HL-60 (cell line): ENCODE results near the gene HAUS8.

Experiments used
- DNase-seq, 2 experiments: peaks; one replicate each; pipeline ENCODE4 v3.0.0-alpha.2; 2010 to 2020; ENCODE audit warnings: low read depth in 1 of 2, low spot score in 1 of 2
- H3K27ac ChIP-seq: fragments of 250-450 bp; sonication (Bioruptor Pico); replicated peaks from 2 replicates; pipeline ENCODE4 v1.5.1; 2020; ENCODE audit warnings: mild to moderate bottlenecking, moderate library complexity
- H3K27me3 ChIP-seq: fragments of 250-450 bp; sonication (Bioruptor Pico); 2 replicates; pipeline ENCODE4 v1.5.1; 2021; ENCODE audit warnings: mild to moderate bottlenecking, moderate library complexity; ENCODE audit not compliant: insufficient read depth, poor library complexity, severe bottlenecking
- H3K4me3 ChIP-seq: replicated peaks from 2 replicates; pipeline ENCODE4 v1.5.1; 2011; ENCODE audit warnings: mild to moderate bottlenecking, control low read depth, low read length; ENCODE audit not compliant: insufficient read depth
- GABPA ChIP-seq: IDR thresholded peaks from 2 replicates; pipeline ENCODE4 v1.6.1; 2012; ENCODE audit warnings: low read depth
- POLR2AphosphoS5 ChIP-seq: IDR thresholded peaks from 2 replicates; pipeline ENCODE4 v1.6.1; 2012; ENCODE audit warnings: low read depth
- SPI1 ChIP-seq: IDR thresholded peaks from 2 replicates; pipeline ENCODE4 v1.6.1; 2012; ENCODE audit warnings: low read depth, mild to moderate bottlenecking, borderline replicate concordance
- TF ChIP-seq, protein P1 (sequence below): IDR thresholded peaks from 2 replicates; pipeline ENCODE4 v1.6.1; 2012; ENCODE audit warnings: low read depth; ENCODE audit not compliant: insufficient replicate concordance
- TF ChIP-seq, protein P2 (sequence below): IDR thresholded peaks from one replicate; pipeline ENCODE4 v1.5.1; 2011; ENCODE audit warnings: low read length, control low read depth, inconsistent platforms; ENCODE audit not compliant: insufficient read depth

Gene HAUS8

DNA sequence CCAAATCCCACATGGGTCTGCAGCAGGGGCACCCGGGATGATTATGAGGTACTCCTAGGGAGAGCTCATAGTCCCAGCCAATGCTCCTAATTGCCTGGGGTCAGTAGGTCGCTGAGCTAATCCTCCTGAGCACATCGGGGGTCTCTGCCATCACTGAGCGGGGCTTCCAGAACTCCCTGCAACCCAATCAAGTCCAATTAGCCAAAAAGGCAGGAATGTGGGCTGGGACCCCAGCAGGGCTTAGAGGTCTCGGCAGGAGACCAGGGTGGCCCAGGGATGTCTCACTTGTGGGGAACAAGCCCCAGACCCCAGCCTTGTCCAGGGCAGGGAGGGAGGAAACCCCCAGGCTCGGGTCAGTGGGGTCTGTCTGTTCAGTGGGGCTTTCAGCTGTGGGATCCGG is 31.5 kb downstream of the HAUS8 start:
- Histone ChIP-seq H3K27me3 (no peaks in the 10 kb centered on the region), H3K27ac (no peak overlapping the region), H3K4me3 (no peak overlapping the region)
- no peak for DNase-seq
- TF ChIP-seq SPI1, result no peak
- TF ChIP-seq GABPA, result no peak
- TF ChIP-seq, protein P1, sequence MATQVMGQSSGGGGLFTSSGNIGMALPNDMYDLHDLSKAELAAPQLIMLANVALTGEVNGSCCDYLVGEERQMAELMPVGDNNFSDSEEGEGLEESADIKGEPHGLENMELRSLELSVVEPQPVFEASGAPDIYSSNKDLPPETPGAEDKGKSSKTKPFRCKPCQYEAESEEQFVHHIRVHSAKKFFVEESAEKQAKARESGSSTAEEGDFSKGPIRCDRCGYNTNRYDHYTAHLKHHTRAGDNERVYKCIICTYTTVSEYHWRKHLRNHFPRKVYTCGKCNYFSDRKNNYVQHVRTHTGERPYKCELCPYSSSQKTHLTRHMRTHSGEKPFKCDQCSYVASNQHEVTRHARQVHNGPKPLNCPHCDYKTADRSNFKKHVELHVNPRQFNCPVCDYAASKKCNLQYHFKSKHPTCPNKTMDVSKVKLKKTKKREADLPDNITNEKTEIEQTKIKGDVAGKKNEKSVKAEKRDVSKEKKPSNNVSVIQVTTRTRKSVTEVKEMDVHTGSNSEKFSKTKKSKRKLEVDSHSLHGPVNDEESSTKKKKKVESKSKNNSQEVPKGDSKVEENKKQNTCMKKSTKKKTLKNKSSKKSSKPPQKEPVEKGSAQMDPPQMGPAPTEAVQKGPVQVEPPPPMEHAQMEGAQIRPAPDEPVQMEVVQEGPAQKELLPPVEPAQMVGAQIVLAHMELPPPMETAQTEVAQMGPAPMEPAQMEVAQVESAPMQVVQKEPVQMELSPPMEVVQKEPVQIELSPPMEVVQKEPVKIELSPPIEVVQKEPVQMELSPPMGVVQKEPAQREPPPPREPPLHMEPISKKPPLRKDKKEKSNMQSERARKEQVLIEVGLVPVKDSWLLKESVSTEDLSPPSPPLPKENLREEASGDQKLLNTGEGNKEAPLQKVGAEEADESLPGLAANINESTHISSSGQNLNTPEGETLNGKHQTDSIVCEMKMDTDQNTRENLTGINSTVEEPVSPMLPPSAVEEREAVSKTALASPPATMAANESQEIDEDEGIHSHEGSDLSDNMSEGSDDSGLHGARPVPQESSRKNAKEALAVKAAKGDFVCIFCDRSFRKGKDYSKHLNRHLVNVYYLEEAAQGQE, result no peak
- no peak for TF ChIP-seq POLR2AphosphoS5
- TF ChIP-seq, protein P2, sequence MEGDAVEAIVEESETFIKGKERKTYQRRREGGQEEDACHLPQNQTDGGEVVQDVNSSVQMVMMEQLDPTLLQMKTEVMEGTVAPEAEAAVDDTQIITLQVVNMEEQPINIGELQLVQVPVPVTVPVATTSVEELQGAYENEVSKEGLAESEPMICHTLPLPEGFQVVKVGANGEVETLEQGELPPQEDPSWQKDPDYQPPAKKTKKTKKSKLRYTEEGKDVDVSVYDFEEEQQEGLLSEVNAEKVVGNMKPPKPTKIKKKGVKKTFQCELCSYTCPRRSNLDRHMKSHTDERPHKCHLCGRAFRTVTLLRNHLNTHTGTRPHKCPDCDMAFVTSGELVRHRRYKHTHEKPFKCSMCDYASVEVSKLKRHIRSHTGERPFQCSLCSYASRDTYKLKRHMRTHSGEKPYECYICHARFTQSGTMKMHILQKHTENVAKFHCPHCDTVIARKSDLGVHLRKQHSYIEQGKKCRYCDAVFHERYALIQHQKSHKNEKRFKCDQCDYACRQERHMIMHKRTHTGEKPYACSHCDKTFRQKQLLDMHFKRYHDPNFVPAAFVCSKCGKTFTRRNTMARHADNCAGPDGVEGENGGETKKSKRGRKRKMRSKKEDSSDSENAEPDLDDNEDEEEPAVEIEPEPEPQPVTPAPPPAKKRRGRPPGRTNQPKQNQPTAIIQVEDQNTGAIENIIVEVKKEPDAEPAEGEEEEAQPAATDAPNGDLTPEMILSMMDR, result no peak

DNA sequence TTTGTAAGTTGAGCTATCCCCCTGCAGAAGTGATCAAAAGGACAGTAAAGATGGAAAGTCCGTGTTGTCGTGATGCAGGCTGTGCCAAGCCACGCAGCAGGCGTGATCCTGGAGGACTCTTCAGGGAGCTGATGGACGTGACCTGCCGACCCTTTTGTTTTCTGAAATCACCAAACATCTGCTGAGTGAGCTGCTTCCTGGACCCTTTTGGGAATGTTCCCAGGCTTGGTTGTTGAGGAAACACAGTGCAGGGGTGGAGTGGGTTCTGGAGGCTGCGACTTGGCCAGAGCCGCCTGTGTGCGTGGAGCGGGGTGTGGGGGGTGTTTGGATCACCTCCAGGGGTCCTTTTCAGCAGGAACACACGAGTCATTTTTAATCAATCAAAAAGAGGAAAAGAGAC is 33.3 kb downstream of the HAUS8 start:
- no peak overlapping the region for H3K4me3 ChIP-seq
- H3K27ac ChIP-seq, result no peak overlapping the region
- TF ChIP-seq, protein P1, result no peak
- TF ChIP-seq, protein P2, result no peak
- no peak for TF ChIP-seq POLR2AphosphoS5
- TF ChIP-seq GABPA, result no peak
- TF ChIP-seq SPI1, result no peak
- DNase-seq, result no peak
- no peaks in the 10 kb centered on the region for H3K27me3 ChIP-seq

DNA sequence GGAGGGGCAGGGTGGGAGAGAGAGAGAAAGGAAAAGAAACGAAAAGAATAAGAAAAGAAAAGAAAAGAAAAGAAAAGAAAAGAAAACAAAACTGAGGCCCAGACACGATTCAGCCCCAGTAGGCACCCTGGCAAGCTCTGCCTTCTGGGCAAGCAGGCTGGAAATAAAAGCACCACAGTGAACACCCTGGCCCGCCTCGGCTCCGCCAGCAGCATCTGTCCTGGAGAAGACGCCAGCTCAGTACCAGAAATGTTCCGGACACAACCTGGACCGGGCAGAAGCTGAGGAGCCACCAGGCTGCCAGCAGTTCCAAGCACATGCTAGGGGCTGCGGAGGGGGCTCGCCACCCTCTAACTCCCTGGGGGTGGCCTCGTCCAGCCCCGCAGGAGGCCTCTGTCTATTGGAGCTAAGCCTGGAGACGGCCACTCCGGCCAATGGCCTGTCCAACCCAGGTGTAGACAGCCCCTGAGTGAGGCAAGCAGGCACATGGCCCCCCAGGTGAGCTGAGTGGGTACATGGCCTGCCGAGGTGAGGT is 37.2 kb downstream of the HAUS8 start:
- TF ChIP-seq SPI1 (no peak), POLR2AphosphoS5 (no peak)
- TF ChIP-seq, protein P1, result no peak
- TF ChIP-seq, protein P2, result no peak
- Histone ChIP-seq H3K4me3 (no peak overlapping the region), H3K27me3 (peaks cover 3% of the 10 kb centered on the region), H3K27ac (no peak overlapping the region)
- no peak for DNase-seq
